ENCODE results near the gene FREY1. TPM values are rescaled to one million over a fixed set of nuclear protein-coding genes. Genes with fewer than 3 reads are reported as not detected.
A peak's percentile ranks its signal among the peaks of the same experiment; 100 is the strongest.

FREY1 gene
- total RNA-seq, 1 experiment from 2014 or later, result 4.2 TPM

DNA sequence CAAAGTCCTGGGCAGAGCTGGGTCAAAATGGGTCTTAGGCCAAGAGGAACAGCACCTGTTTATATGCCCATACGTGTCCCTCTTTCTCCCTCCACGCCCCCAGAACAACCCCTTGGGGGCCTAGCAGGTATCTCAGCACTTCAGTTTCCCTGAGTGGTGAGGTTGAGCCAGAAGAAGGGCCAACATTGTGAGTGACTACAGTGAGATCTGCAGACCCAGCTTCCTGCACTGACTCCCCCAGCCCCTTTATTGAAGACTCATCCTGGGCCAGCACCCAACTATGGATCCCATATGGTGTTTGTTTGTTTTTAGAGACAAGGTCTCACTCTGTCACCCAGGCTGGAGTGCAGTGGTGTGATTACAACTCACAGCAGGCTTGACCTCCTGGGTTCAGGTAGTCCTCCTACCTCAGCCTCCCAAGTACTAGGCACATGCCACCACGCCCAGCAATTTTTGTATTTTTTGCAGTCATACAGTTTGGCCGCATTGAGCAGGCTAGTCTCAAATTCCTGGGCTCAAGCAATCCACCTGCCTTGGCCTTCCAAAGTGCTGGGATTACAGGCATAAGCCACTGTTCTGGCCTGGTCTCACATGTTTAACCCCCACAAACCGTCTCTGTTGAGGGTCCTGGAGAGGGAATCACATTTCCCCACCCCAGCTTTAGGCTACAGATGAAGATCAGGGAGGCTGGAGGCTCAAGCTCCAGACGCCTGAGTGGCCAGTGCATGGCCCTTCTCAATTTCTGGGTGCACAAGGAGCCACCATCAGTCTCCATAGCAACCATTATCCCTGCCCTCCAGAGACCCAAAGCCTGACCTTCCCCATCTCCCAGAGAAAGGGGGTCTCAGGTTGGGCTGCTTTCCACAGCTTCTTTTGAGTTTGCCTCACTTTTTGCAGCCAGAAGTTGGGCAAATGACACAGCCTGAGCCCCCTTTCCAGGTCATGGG, 13.7 kb upstream of the FREY1 start:
- no peak overlapping the region for H2AFZ ChIP-seq
- intact Hi-C loops (cut with micrococcal nuclease; ENCODE audit: unreplicated experiment), result no loop called here

GRCh38 chr11:45919806-45920530, 12.9 kb upstream of the FREY1 start:
- TF ChIP-seq CTCF (conservative IDR thresholded peaks at IDR 0.05), result no peak
- TF ChIP-seq EZH2 (IDR thresholded peaks at IDR 0.05; ENCODE audit: low read depth), result no peak
- Histone ChIP-seq H3K27me3 (ENCODE audit: insufficient read depth, low read depth) (no peaks in the 10 kb centered on the region), H3K4me3 (no peak overlapping the region), H3F3A (ENCODE audit: insufficient read depth, low read depth) (peaks cover 26% of the 10 kb centered on the region; the same call in 1 of the 2 replicates), H3K9me3 (ENCODE audit: insufficient read depth, low read depth) (no peaks in the 10 kb centered on the region), H3K36me3 (ENCODE audit: low read depth) (0 out of 2 replicates have a peak, but pooled peaks cover 2% of the 10 kb centered on the region), H2AFZ (no peak overlapping the region), H3K4me2 (no peak overlapping the region), H4K20me1 (ENCODE audit: insufficient read depth) (no peaks in the 10 kb centered on the region), H3K27ac (no peak overlapping the region), H3K9me2 (ENCODE audit: insufficient read depth) (no peaks in the 10 kb centered on the region), H3K4me1 (replicated peaks; ENCODE audit: insufficient read depth) (peaks cover 9% of the 10 kb centered on the region; the same call in 1 of the 2 replicates), H3K79me2 (ENCODE audit: low read depth) (peaks cover 18% of the 10 kb centered on the region)
- BruUV-seq (replicated peaks), result no TSS peak
- no peak for DNase-seq
- ChIA-PET CTCF (no interaction called here), POLR2A (ENCODE audit: unreplicated experiment) (no interaction called here)
- intact Hi-C loops (cut with micrococcal nuclease; ENCODE audit: unreplicated experiment), result loop anchor here (5.0 kb wide), 1 partner anchor 73 kb away; the partner anchor contains the start of gene CRY2

More for the DNA sequence above, 13.7 kb upstream of the FREY1 start:
- H3K4me2 ChIP-seq, result no peak overlapping the region
- peaks cover 9% of the 10 kb centered on the region; the same call in 1 of the 2 replicates for H3K4me1 ChIP-seq (replicated peaks; ENCODE audit: insufficient read depth)
- ChIA-PET CTCF (no interaction called here), POLR2A (ENCODE audit: unreplicated experiment) (no interaction called here)
- H3K79me2 ChIP-seq (ENCODE audit: low read depth), result peaks cover 18% of the 10 kb centered on the region
- H3F3A ChIP-seq (ENCODE audit: insufficient read depth, low read depth), result peaks cover 26% of the 10 kb centered on the region; the same call in 1 of the 2 replicates
- no peak overlapping the region for H3K27ac ChIP-seq
- H3K9me3 ChIP-seq (ENCODE audit: insufficient read depth, low read depth), result no peaks in the 10 kb centered on the region
- no peaks in the 10 kb centered on the region for H3K9me2 ChIP-seq (ENCODE audit: insufficient read depth)
- no peaks in the 10 kb centered on the region for H4K20me1 ChIP-seq (ENCODE audit: insufficient read depth)
- no peaks in the 10 kb centered on the region for H3K36me3 ChIP-seq (ENCODE audit: low read depth)
- TF ChIP-seq EZH2 (IDR thresholded peaks at IDR 0.05; ENCODE audit: low read depth) (no peak), CTCF (conservative IDR thresholded peaks at IDR 0.05) (no peak)
- H3K4me3 ChIP-seq, result no peak overlapping the region
- no peaks in the 10 kb centered on the region for H3K27me3 ChIP-seq (ENCODE audit: insufficient read depth, low read depth)
- no TSS peak for BruUV-seq (replicated peaks)
- DNase-seq, result no peak

DNA sequence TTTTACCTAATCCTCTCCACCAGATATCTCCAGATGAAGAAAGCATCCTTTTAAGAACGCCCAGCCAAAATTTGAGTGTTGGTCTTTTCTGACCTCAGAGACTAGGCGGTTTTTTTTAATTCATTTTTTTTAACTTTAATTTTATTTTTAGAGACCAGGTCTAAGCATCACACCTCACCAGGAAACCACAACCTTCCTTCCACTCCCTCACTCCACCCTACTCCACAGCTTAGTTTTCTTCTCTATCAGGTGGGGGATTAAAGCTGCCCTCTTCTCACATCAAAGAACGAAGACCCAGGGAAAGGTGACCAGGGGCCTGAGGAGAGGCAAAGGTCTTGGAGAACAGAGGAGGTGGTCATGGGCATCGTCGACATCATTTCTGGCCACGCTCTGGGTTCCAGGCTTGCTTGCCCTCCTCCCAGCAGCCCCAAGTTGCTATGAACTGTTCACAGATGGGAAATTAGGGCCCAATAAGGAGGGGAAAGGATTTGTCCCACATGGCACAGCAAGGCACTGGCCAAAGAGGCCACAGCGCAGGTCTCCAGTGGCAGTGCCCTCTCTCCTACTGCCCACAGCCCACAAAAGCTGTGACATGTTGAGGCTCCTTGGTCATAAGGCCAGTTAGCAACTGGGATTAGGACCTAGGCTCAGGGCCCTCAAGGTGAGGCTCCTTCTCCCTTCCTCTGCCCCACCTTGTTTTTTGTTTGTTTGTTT, 12.0 kb upstream of the FREY1 start:
- H3K27ac ChIP-seq, result no peak overlapping the region
- no peak for DNase-seq
- H3K27me3 ChIP-seq (ENCODE audit: insufficient read depth, low read depth), result no peaks in the 10 kb centered on the region
- CTCF ChIA-PET, result no interaction called here
- H3K9me3 ChIP-seq (ENCODE audit: insufficient read depth, low read depth), result no peaks in the 10 kb centered on the region
- H4K20me1 ChIP-seq (ENCODE audit: insufficient read depth), result no peaks in the 10 kb centered on the region
- peak overlapping the region; percentile 96; the same call in 1 of the 2 replicates for H3K4me3 ChIP-seq
- peak overlapping the region; percentile 85 for H3K4me2 ChIP-seq
- H3K79me2 ChIP-seq (ENCODE audit: low read depth), result peaks cover 18% of the 10 kb centered on the region
- H3F3A ChIP-seq (ENCODE audit: insufficient read depth, low read depth), result peaks cover 22% of the 10 kb centered on the region; the same call in 1 of the 2 replicates
- H3K4me1 ChIP-seq (replicated peaks; ENCODE audit: insufficient read depth), result peaks cover 9% of the 10 kb centered on the region; the same call in 1 of the 2 replicates
- H3K9me2 ChIP-seq (ENCODE audit: insufficient read depth), result no peaks in the 10 kb centered on the region
- TF ChIP-seq CTCF (conservative IDR thresholded peaks at IDR 0.05), result no peak
- no peak for TF ChIP-seq EZH2 (IDR thresholded peaks at IDR 0.05; ENCODE audit: low read depth)
- POLR2A ChIA-PET (ENCODE audit: unreplicated experiment), result no interaction called here
- no peak overlapping the region for H2AFZ ChIP-seq
- BruUV-seq (replicated peaks), result no TSS peak
- 0 out of 2 replicates have a peak, but pooled peaks cover 8% of the 10 kb centered on the region for H3K36me3 ChIP-seq (ENCODE audit: low read depth)
- intact Hi-C loops (cut with micrococcal nuclease; ENCODE audit: unreplicated experiment), result loop anchor here (1.0 to 5.0 kb wide), 2 partner anchors 20 to 72 kb away; partner anchors contain the start of gene CRY2

All from PC-9 (cell line).